Cortex of kidney (tissue), 1 donor: ENCODE data around the gene GALNS.

Source experiments
- DNase-seq: peaks from one replicate; lab custom pipeline; 2025; lab: John Stamatoyannopoulos, UW

Gene GALNS

DNA sequence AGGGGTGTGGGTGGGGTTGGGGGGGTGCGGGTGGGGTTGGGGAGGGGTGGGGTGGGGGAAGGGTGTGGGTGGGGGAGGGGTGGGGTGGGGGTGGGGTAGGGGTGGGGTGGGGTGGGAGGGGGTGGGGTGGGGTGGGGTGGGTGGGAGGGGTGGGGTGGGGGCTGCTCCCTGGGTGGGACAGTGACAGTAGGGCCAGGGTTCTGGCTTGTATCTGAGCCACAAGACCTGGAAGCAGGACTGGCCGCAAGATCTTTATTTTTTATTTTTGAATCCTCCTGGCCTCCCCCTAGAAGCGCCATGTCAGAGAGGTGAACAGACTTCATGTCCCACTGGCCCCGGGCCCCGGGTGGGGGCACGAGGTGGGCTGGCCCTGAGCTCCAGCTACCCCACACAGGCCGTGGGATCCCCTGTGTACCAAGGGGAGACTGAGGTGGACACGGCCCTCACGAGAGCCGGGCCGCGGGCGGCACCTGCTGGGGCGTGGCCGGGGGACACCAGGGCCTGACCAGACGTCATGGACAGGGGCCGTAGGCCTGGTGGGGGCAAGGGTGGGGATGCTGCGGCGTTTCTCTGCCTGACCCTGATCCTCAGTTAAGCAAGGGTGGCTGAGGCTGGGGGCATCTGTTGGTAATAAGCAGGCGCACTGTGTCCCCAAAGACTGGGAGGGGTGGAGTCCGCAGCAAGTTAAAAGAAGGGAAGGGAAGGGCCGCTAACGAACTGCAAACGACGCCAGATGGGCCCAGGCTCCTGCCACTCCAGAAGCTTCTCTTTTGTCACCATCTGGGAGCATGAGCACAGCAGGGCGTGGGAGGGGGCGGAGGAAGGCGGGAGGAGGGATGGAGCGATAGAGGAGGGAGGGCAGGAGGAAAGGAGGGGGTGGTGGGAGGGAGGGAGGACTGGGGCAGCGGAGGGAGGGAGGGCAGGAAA, 32.0 kb upstream of the GALNS start:
- DNase-seq, result no peak

DNA sequence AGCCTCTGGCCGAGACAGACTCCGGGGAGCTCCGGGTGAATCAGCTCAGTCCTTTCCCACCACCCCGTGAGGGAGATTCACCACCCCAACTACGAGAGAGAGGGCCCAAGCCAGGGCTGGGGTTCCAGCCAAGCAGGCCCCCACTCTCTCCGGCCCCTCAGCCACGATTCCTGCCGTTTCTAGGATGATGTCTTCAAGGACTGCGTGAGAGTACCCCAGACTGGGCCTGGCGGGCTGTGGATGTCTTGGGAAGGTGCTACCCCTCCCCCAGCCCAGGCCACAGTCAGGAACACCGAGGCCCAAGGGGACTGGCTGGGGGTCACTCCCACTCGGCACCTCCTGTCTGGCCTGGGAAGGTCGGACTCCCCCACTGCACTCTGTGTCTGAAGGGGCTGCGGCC, 31.3 kb upstream of the GALNS start:
- no peak for DNase-seq

DNA sequence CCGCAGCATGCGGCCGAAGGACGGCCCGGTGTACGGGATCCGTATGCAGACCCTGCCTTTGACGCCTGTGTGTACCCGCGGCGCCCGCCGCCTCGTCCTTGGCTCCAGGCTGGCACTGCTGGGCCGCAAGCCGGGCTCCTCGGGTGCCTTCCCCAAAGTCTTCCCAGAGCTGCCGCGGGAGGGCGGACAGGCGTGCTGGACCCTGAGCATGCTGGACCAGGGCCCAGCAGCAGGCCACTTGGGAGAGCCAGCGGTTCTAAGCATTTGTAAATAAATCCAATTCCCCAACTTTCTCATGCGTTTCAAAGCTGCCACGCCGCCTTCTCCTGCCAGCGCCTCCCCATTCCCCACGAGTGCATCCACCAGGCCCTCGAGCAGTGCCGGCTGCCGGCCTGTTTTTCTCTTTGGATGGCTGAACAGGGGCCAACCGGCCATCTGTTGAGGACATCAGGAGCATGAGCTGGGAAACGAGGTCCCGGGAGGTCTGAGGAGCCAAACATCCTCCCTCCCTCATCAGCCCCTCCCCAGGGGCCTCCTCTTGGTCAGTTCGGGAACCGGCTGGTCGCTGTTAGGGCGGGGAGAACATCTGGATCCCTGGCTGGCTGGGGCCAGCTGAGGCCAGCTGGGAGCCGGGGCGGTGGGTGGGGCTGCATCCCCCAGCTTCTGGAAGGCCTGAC, 30.2 kb upstream of the GALNS start:
- DNase-seq, result no peak

DNA sequence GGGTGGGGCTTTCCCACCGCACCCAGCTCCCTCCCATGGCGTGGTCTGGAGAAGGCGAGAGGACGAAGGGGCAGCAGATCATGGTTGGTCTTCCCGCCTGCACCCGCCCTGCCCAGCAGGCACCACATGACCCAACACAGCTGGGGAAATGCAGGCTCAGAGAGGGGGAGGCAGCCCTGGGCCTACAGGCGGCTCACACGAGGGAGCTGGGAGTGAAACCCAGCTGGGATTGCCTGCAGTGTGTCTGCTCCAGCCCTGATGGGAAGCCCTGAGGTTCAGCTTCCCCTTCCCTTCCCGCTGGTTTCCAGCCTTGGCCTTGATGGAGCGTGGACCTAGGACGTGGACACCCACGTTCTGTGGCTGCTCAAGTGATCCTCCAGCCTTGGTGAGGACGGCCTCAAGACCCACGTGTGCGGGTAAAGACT, 29.7 kb upstream of the GALNS start:
- no peak for DNase-seq

DNA sequence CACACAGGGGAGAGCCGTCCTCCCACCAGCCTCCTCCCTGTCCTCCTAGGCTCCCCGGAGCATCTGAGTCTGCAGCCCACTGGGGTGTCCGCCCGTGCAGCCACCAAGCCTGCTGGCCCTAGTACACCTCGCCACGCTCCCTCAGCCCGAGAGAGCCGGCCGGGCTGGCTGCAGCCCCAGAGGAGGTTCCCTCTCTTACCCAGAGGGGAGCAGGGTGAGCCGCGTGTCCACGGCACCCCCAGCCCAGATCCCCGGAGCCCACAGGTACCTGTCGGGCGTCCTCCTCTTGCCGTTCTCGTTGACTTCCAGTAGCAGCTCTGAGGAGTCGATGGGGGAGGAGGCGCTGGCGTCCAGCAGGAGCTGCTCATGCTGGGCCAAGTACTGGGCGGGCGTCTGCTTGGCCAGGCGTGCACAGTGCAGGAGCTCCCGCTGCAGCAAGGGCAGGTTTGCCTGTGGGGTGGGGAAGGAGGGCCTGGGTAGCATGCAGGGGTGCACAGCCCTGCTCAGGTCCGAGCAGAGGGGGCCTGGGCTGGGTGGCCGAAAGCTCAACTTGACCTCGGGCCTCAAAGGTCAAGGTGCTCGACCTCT, 29.0 kb upstream of the GALNS start:
- no peak for DNase-seq

DNA sequence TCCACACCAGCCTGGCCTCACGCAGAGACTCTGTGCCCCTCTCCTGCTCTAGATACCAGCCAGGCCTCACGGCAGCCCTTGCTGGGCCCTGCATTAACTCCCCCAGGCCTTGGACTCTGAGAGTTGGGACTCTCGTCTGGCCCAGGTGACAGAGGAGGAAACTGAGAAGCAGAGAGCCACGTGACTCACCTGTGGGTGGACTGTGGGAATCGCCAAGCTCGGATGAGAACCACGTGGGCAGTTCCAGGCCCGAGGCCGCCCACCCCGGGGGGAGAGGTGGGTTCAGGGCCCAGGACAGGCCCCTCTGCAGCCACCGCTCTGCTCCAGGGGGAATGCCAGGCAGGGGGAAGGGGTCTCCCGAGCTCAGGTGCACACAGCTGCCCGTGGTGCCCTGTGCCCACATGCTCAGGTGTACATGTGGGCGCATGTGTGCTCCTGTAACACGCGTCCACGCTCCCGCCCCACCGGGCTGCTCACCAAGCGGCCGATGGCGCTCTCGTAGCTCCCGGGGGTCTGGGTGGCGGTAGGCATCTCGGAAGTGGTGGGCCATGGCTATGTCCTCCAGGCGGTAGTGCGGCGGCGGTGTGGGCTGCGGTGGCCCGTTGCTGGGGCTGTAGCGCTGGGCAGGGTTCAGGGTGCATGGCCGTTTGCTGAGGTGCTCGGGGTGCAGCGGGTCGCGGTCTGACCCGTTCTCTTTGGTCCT, 28.0 kb upstream of the GALNS start:
- no peak for DNase-seq

DNA sequence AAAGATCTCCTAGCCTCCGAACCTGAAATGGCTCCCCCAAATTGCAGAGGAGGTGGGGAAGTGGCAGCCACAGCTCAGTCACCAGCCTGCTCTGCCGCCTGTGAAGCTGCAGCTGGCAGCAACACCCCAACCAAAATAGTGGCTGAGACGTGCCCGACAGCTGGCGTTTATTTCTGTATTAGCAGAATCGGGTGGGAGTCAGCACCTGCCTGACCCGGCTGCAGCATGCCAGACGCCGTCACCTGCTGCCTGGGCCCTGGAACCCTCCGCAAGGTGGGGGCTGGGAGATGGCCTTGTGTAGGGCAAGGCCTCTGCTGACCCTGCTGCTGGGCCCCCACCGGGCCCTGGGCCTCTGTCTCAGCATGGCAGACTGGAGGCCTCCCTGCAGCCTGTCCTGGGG, 27.2 kb upstream of the GALNS start:
- no peak for DNase-seq

DNA sequence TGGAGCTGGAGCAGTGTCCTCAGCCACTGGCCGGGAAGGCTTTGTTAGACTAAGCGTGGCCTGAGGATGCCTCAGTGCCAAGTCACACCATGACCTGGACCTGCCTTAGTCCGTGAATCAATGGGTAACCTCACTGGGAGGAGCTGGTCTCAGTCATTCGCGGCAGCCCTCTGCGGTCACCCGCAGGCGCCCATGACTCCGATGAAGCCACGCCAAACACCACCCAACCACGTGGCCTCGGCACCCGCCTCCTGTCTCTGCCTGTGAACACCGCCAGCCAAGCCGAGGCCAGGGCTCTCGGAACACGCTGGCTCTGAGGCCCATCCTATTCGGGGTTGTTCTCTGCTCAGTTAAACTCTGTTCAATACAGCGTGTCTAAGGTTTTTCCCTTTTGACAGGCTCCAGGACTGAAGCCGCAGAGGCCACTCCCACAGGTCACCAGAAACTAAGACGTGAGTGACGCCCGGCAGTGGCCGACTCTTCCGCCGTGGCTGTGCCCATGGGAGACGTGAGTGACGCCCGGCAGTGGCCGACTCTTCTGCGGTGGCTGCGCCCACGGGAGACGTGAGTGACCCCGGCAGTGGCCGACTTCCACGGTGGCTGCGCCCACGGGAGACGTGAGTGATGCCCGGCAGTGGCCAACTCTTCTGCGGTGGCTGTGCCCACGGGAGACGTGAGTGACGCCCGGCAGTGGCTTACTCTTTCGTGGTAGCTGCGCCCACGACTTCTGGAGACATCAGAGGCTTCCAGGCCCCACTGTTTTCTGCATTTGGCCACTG, 26.6 kb upstream of the GALNS start:
- DNase-seq, result no peak

DNA sequence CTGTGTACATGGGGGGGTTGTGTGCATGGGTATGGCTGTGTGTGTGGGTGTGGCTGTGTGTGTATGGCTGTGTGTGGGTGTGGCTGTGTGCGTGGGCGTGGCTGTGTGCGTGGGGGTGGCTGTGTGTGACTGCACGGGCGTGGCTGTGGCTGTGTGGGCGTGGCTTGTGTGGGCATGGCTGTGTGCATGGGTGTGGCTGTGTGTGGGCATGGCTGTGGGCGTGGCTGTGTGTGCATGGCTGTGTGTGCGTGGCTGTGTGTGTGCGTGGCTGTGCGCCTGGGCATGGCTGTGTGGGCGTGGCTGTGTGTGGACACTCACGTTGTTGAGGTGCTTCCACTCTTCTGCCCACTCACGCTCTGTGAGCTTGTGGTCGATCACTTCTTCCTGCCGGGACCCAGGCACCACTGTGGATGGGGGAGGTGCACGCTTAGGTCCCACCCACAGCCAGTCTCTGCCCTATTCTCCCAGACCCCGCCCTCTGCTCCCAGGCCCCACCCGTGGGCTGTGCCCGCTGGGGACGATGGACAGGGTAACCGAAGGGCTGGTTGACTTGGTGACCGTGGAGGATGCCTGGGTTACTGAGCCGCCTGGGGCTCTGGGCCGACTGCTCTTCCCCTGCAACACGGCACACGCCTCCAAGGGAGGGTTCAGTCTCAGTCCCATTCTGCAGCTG, 25.7 kb upstream of the GALNS start:
- no peak for DNase-seq

DNA sequence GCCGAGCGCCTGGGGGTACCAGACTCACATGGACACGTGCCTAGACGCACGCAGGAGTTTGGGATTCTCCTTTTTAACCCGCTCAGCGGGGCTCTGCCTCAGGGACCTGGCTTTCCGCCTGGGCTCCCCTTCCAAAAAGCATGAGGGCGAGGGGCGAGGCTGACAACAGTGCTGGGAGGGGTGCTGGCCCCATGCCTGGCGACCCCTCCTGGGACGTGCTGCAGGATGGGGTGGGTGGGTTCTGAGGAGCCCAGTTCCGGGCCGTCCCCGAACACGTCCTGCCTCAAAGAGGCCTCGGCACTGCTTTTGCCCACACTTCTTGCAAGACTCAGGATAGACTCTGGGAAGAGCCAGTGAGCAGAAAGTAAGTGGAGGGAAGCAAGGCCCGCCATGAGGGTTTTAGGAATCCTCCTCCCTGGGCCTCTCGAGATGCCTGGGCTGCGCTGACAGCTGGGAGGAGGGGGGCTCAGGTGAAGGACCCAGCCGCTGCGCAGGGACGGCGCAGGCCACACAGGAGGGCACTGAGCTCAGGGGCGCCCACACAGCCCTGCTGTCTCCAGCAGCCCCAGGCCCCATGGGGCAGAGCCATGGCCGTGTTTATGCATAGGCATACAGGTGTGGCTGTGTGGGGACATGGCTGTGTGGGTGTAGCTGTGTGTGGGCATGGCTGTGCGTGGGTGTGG, 25.1 kb upstream of the GALNS start:
- DNase-seq, result no peak

DNA sequence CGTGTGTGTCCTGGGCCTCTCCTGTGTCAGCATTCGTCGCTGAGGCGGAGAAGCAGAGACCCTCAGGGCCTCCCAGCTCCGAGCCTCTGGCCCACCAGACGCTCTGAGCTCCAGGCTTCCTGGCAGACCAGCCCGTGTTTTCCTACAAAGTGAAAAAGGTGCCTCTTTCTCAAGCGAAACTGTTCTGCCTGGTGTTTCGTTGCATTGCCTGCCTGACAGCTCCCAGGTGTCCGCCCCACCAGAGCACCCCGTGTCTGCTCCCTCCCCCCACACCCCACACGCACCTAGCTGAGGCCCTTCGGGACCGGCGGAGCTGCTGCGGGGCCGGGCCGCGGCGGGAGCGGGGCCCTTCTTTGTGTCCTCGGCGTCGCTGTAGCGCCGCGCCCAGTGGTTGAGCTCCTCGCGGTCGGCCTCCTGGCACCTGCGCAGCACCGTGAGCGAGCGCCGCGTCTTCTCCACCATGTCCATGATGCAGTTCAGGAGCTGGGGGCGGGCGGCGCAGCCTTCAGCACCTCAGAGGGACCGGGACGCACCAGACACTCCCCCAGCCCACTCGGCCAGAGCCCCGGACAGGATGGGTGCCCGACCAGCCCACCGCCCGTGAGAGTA, 24.4 kb upstream of the GALNS start:
- DNase-seq, result no peak

DNA sequence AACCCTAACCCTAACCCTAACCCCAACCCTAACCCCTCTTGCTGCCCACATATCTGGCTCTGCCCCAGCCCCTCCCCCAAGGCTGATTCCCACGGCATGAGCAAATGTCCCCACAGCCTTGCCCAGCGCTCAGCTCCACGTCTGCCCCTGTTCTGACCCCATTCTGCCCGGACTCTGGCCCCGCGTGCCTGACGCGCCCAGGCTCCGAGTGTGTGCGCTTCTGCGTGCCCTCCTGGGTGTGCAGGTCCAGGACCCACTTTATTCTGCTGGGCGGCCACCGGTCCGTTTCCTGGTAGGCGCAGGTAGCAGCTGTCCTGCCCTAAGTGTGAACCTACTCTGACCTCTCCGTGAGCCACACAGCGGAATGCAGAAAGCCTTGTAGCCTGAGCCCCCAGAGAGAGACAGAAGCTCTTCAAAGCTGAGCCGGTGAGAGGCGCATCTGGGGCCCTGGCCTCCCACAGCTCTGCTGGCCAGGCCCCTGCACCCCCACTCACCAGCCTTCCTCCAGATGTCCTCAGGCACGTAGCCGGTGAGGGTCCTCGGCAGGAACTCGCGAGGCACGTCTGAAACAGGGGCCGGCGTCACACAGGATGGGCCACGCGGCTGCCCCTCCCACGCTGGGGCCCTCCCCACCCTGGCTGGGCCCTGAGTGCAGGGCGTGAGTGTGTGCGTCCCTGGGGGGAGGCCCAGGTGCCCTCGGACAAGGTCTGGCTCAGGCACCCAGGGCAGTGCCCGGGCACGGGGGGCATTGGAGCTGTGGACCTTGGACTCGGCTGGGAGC, 23.7 kb upstream of the GALNS start:
- no peak for DNase-seq

DNA sequence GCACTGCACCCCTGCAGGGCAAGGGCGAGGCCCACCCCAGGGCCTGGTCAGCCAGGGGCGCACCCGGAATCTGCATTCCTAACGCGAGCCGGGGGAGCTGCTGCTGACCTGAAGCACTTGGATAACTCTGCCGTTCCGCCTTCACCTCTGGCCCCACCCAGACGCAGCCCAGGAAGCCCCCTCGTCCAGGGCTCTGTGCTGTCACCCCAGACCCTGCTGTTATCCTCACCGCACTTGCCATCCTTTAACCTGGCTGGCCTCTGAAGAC, 23.0 kb upstream of the GALNS start:
- DNase-seq, result no peak

DNA sequence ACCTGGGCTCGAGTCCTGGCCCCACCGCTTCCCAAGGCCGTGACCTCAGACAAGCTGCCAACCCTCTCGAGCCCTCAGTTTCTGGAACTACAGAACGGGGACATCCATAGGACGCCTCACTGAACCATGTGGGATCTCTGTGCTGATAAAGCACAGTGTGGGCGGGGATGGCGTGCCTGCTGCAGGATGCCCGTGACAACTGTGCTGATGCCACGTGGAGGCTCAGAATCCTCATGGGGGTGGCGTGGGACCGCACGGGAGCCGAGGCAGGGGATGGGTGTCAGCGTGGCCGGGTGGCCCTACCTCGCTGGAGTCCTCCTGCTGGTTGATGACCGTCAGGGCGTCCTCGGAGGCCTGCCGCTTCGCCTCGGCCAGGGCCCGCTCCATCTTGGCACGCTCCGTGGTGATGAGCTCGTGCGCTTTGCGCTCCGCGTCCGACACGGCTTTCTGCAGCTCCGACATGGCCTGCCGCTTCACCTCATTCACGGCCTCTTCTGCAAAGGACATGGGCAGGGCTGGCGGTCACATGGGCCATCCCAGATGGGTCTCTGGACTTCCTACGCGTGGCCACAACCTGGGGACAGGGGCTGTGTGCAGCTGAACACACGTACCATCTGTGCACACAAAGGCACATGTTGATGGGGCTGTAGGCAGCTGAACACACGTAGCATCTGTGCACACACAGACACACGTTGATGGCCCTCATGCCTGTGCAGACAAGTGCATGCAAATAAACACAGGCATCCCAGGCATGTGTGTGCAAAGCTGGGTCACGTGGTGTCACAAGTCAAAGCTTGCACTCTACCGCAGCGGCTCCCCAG, 22.4 kb upstream of the GALNS start:
- no peak for DNase-seq

DNA sequence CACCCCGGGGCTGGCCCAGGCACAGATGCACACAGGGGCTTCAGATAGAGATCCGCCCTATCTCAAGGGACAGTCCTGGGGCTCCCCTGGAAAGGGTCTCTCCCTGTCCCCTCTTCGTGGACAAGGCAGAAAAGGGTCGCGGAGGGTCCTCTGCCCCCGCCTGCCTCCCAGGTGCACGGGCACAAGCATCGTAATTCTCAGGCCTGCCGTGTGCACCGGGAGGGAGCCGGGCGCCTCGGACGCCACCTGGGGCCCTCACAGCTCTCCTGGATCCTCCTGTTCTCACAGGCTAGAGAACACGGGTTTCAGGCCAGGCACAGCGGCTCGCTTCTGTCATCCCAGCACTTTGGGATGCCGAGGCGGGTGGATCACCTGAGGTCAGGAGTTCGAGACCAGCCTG, 21.6 kb upstream of the GALNS start:
- DNase-seq, result no peak

DNA sequence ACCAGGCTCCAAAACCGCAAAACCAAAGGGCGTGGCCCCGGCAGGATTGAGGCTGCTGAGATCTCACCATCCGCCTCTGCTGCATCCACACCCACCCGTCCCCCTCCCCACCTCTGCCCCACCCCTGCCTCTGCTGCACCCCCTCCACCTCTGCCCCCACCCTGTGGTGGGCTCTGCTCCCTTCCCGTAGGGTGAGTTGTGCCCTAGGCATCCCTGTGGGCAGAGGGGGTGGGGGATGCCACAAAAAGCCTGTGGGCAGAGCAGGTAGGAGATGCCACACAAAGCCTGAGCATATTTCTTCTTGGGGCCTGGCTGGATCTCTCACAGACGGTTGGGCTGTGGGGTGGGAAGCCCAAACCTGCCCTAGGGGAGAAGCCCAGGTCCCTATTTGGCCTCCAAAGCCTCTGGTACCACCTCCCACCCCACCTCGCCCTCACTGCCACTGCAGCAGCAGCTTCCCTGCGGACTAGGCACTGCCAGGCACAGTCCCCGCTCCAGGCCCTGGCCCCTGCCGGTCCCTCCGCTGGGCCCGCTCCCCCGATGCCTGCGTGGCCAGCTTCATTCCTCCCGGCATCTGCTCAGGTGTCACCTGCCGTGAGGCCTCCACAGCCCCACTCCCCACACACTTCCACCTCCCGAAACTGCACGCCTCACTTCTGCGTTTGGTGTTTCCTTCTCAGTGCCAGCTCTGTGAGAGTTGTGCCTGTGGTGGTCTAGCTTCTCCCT, 21.0 kb upstream of the GALNS start:
- no peak for DNase-seq

DNA sequence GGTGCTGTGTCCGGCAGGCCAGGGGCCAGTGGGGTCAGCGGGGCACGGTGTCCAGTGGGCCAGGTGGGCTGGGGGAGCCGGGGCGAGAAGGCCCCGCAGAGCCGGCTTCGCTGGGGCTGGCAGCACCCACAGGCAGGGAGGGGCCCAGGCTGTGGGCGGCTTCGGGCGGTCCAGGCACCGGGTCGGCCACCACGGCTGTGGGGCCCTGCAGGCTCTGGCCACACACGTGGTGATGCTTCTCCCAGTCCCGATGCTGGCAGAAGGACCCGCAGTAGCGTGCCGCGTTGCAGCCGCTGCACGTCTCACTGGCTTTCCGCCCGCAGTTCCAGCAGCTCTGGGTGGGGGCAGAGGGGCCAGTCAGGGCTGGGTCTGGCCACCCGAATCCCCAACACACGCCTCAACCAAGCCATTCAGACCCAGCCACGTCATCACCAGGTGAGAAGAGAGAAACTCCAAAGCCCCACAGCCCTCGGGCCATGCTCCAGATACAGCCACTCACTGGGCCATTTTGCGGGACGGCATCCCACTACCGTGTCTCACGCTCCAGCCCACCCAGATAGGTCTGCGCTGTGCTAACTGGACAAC, 20.3 kb upstream of the GALNS start:
- DNase-seq, result no peak
